Trophoblast cell (in vitro differentiated cells and primary cell): ENCODE measurements around the gene KDELR1.

ENCODE experiments used
- DNase-seq, 2 donors: peaks; one replicate each; pipeline ENCODE4 v3.0.0-alpha.2; 2016
- H2AFZ ChIP-seq: 2 replicates; pipeline ENCODE4 v1.6.1; 2013; ENCODE audit warnings: low read length, moderate library complexity, mild to moderate bottlenecking; ENCODE audit not compliant: insufficient read depth, poor library complexity
- H2AK5ac ChIP-seq: 2 replicates; pipeline ENCODE4 v1.6.1; 2013; ENCODE audit warnings: mild to moderate bottlenecking, low read length
- H2BK120ac ChIP-seq: 2 replicates; pipeline ENCODE4 v1.6.1; 2013; ENCODE audit warnings: low read length, mild to moderate bottlenecking, moderate library complexity; ENCODE audit not compliant: insufficient read depth, poor library complexity
- H2BK12ac ChIP-seq: 2 replicates; pipeline ENCODE4 v1.6.1; 2013; ENCODE audit warnings: mild to moderate bottlenecking, low read length, moderate library complexity
- H2BK5ac ChIP-seq: 2 replicates; pipeline ENCODE4 v1.6.1; 2013; ENCODE audit warnings: low read length, low read depth, moderate library complexity, mild to moderate bottlenecking; ENCODE audit not compliant: poor library complexity
- H3K14ac ChIP-seq: 2 replicates; pipeline ENCODE4 v1.6.1; 2013; ENCODE audit warnings: mild to moderate bottlenecking, low read length
- H3K18ac ChIP-seq: 2 replicates; pipeline ENCODE4 v1.6.1; 2013; ENCODE audit warnings: mild to moderate bottlenecking, low read length
- H3K23ac ChIP-seq: 2 replicates; pipeline ENCODE4 v1.6.1; 2013; ENCODE audit warnings: low read length
- H3K27ac ChIP-seq: 2 replicates; pipeline ENCODE4 v1.5.1; 2013; ENCODE audit warnings: low read depth, mild to moderate bottlenecking, inconsistent platforms, low read length, moderate library complexity
- H3K27me3 ChIP-seq: 2 replicates; pipeline ENCODE4 v1.6.1; 2013; ENCODE audit warnings: inconsistent platforms, mild to moderate bottlenecking, low read length, moderate library complexity; ENCODE audit not compliant: insufficient read depth
- H3K36me3 ChIP-seq, 2 experiments: 1 replicate in 1 of 2; 2 replicates in 1 of 2; pipeline ENCODE4 v1.6.1; 2013; ENCODE audit warnings: low read length in 2 of 2, mild to moderate bottlenecking in 2 of 2, moderate library complexity in 1 of 2; ENCODE audit not compliant: insufficient read depth in 2 of 2, control insufficient read depth in 1 of 2
- H3K4ac ChIP-seq: 2 replicates; pipeline ENCODE4 v1.6.1; 2013; ENCODE audit warnings: low read depth, mild to moderate bottlenecking, low read length, moderate library complexity
- H3K4me1 ChIP-seq, 2 experiments: 1 replicate in 1 of 2; 2 replicates in 1 of 2; pipeline ENCODE4 v1.6.1; 2013; ENCODE audit warnings: low read length in 2 of 2, mild to moderate bottlenecking in 2 of 2, moderate library complexity in 1 of 2; ENCODE audit not compliant: insufficient read depth in 2 of 2, control insufficient read depth in 1 of 2
- H3K4me2 ChIP-seq: 2 replicates; pipeline ENCODE4 v1.6.1; 2013; ENCODE audit warnings: inconsistent platforms, mild to moderate bottlenecking, low read length, moderate library complexity
- H3K4me3 ChIP-seq: 2 replicates; pipeline ENCODE4 v1.5.1; 2013; ENCODE audit warnings: mild to moderate bottlenecking, low read depth, low read length, inconsistent platforms
- H3K79me1 ChIP-seq: one replicate; pipeline ENCODE4 v1.6.1; 2013; ENCODE audit warnings: low read length
- H3K79me2 ChIP-seq: 2 replicates; pipeline ENCODE4 v1.6.1; 2013; ENCODE audit warnings: low read length, mild to moderate bottlenecking; ENCODE audit not compliant: control insufficient read depth, insufficient read depth, poor library complexity
- H3K9ac ChIP-seq: 2 replicates; pipeline ENCODE4 v1.6.1; 2013; ENCODE audit warnings: mild to moderate bottlenecking, low read length
- H3K9me3 ChIP-seq: 2 replicates; pipeline ENCODE4 v1.6.1; 2013; ENCODE audit warnings: low read depth, mild to moderate bottlenecking, control low read depth, inconsistent platforms, low read length; ENCODE audit not compliant: insufficient read depth
- H4K12ac ChIP-seq: 2 replicates; pipeline ENCODE4 v1.6.1; 2013; ENCODE audit warnings: low read depth, mild to moderate bottlenecking, low read length, moderate library complexity
- H4K8ac ChIP-seq: 2 replicates; pipeline ENCODE4 v1.6.1; 2013; ENCODE audit warnings: low read depth, mild to moderate bottlenecking, low read length, moderate library complexity
- H4K91ac ChIP-seq: one replicate; pipeline ENCODE4 v1.6.1; 2013; ENCODE audit warnings: low read depth, mild to moderate bottlenecking, low read length, moderate library complexity
- WGBS: extraction: QIAGEN DNeasy Blood & Tissue Kit; methylation state at CpG from one replicate; pipeline ENCODE4 v1.1.7; 2013; ENCODE audit warnings: missing lambda C conversion rate; ENCODE audit not compliant: insufficient read length, insufficient coverage; ENCODE audit errors: extremely low coverage; 5-methylcytosine and 5-hydroxymethylcytosine counted together

Gene KDELR1

DNA sequence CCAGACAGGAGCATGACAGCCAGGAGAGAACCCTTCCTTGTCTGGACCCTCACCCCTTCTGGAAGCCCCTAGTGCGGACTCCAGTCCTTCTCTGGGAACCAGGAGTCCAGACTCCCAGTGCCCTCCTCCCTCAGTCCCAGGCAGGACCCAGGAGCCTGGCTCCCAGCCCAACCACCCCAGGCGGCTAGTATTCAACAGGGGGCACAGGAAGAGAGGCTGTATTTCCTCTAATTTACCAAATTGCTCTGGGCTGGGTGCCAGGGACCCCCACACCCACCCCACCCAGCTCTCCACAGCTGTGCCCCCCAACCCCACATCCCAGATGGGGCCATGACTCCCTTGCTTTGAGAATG, 5.4 kb upstream of the KDELR1 start:
- H3K9me3 ChIP-seq, result peaks cover 2% of the 10 kb centered on the region
- H3K14ac ChIP-seq, result no peak overlapping the region
- peak overlapping the region; percentile 39 for H3K4me3 ChIP-seq
- H2BK120ac ChIP-seq, result no peak overlapping the region
- H3K18ac ChIP-seq, result no peak overlapping the region
- peaks cover 6% of the 10 kb centered on the region for H3K79me2 ChIP-seq
- no peak overlapping the region for H4K8ac ChIP-seq
- H3K36me3 ChIP-seq, result no peaks in the 10 kb centered on the region
- H3K79me1 ChIP-seq, result peaks cover 25% of the 10 kb centered on the region
- no peak overlapping the region for H2BK5ac ChIP-seq
- H4K91ac ChIP-seq, result no peak overlapping the region
- no CpG with 5 or more reads among the region's 2 CpGs for WGBS
- peaks cover 18% of the 10 kb centered on the region for H3K27me3 ChIP-seq
- no peak overlapping the region for H3K23ac ChIP-seq
- no peak overlapping the region for H3K4me2 ChIP-seq
- no peak overlapping the region for H3K9ac ChIP-seq
- H2AK5ac ChIP-seq, result no peak overlapping the region
- peaks cover 18 to 38% of the 10 kb centered on the region in 2 experiments for H3K4me1 ChIP-seq
- no peak overlapping the region for H3K4ac ChIP-seq
- H3K27ac ChIP-seq, result no peak overlapping the region
- no peak overlapping the region for H2AFZ ChIP-seq
- no peak overlapping the region for H2BK12ac ChIP-seq
- DNase-seq, result no peak
- no peak overlapping the region for H4K12ac ChIP-seq

DNA sequence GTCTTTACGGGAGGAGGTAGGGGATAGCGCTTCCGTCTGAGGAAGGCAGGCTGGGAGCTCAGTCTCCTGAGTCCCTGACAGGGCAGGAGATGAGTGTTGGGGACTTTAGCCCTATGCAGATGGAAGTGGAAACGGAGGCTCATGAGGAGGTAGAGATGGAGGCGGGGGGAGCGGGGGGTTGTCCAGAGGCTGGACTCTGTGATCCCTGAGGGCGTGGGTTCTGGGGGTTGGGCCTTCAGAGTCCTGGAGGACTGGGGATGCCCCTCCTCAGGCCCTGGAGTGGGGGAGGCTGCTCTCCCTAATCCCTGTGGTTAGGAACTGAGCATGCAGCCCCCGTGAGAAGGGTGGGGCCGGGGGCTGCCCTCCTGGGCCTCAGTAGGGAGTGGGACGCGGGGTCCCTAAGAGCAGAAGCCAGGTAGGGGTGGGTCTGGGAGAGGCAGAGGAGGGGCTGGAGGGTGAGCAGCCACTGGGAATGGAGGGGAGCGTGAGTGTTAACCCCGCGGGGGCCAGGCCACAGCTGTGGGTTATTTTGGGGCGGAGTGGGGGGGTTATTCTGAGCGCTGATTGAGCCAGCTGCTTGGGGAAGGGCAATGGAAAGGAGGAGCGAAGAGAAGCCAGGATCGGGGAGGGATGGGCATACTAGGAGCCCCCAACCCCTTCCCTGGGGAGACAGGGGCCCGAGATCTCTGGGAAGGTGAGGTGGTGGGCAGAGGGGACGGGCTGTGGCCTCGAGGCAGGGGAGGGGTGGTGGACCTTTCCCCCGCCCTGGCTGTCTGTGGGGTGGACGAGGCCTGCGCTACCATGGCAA, 4.9 kb upstream of the KDELR1 start:
- Histone ChIP-seq H3K23ac (no peak overlapping the region), H3K4me2 (no peak overlapping the region), H3K27me3 (peaks cover 18% of the 10 kb centered on the region), H3K4me3 (peak overlapping the region; percentile 39), H3K9me3 (peaks cover 2% of the 10 kb centered on the region), H4K91ac (no peak overlapping the region), H3K9ac (no peak overlapping the region), H4K8ac (no peak overlapping the region), H2BK12ac (no peak overlapping the region), H3K18ac (no peak overlapping the region), H2AFZ (no peak overlapping the region), H3K4ac (no peak overlapping the region), H3K4me1 (peaks cover 18 to 38% of the 10 kb centered on the region in 2 experiments), H2AK5ac (peak overlapping the region; percentile 11), H3K14ac (no peak overlapping the region), H3K27ac (no peak overlapping the region), H4K12ac (no peak overlapping the region), H2BK5ac (no peak overlapping the region), H3K79me2 (peaks cover 6% of the 10 kb centered on the region), H3K79me1 (peaks cover 26% of the 10 kb centered on the region), H3K36me3 (no peaks in the 10 kb centered on the region), H2BK120ac (no peak overlapping the region)
- no CpG with 5 or more reads among the region's 24 CpGs for WGBS
- no peak for DNase-seq

DNA sequence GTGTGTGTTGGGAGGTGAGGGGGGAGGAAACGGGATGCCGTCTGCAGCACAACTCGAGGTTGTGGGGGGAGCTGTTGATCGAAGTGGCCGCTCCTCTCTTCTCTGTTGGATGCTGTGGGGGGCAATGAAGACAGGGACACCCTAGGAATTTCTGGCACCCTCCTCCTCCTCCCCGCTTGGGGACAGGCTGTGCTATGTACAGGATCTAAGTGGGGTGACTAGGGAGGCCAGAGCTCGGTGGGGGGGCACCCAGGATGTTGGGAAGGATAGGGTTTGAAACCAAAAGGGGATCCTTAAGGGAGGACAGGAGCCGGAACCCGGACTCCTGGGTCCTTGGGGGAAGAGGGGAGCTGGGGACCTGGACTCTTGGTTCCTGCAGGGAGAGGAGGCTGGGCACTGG, 4.1 kb upstream of the KDELR1 start:
- Histone ChIP-seq H3K36me3 (no peaks in the 10 kb centered on the region), H3K23ac (no peak overlapping the region), H2AK5ac (no peak overlapping the region), H3K14ac (no peak overlapping the region), H3K9ac (no peak overlapping the region), H3K4ac (no peak overlapping the region), H4K91ac (no peak overlapping the region), H3K18ac (no peak overlapping the region), H4K8ac (no peak overlapping the region), H2BK5ac (no peak overlapping the region), H3K4me3 (no peak overlapping the region), H4K12ac (no peak overlapping the region), H2BK12ac (no peak overlapping the region), H3K4me1 (peaks cover 18 to 38% of the 10 kb centered on the region in 2 experiments), H2AFZ (no peak overlapping the region), H2BK120ac (no peak overlapping the region), H3K4me2 (no peak overlapping the region), H3K27ac (no peak overlapping the region), H3K79me2 (peaks cover 14% of the 10 kb centered on the region), H3K79me1 (peaks cover 33% of the 10 kb centered on the region), H3K9me3 (peaks cover 2% of the 10 kb centered on the region), H3K27me3 (peaks cover 18% of the 10 kb centered on the region)
- WGBS, result no CpG with 5 or more reads among the region's 9 CpGs
- no peak for DNase-seq

DNA sequence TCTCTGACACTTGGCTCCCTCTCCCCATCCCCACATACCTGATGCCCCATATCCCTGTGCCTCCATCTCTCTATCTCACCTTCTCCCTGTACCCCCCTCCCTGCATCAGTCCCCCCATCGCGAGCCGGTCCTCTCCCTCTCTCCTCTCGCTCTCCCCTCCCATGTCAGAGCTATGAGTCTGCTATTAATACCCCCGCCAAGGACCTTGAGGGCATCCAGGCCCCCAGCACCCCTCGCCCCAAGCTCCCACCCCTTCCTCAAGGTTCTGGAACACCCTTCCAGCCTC, 3.8 kb upstream of the KDELR1 start:
- Histone ChIP-seq H4K91ac (no peak overlapping the region), H3K36me3 (no peaks in the 10 kb centered on the region), H3K4me1 (peaks cover 18 to 35% of the 10 kb centered on the region in 2 experiments), H2BK12ac (no peak overlapping the region), H3K27ac (no peak overlapping the region), H3K27me3 (peaks cover 18% of the 10 kb centered on the region), H2BK120ac (no peak overlapping the region), H4K8ac (no peak overlapping the region), H2AFZ (no peak overlapping the region), H3K14ac (no peak overlapping the region), H3K4ac (no peak overlapping the region), H3K79me1 (peaks cover 36% of the 10 kb centered on the region), H3K79me2 (peaks cover 18% of the 10 kb centered on the region), H3K23ac (no peak overlapping the region), H2BK5ac (no peak overlapping the region), H3K18ac (no peak overlapping the region), H3K9me3 (peaks cover 2% of the 10 kb centered on the region), H2AK5ac (no peak overlapping the region), H3K9ac (no peak overlapping the region), H3K4me3 (no peak overlapping the region), H4K12ac (no peak overlapping the region), H3K4me2 (peak overlapping the region; percentile 50)
- WGBS, result no CpG with 5 or more reads among the region's 6 CpGs
- no peak for DNase-seq
